Activated CD8-positive, alpha-beta T cell treated with anti-CD3 and anti-CD28 coated beads for 36 hours (primary cell): Measurements from ENCODE around the gene MAGEB3. TPM values are rescaled to one million over a fixed set of nuclear protein-coding genes. Genes with fewer than 3 reads are reported as not detected.

Source experiments
- ATAC-seq: fragments of 200-7000 bp; cut with Tn5 transposase; one replicate; pipeline ENCODE4 v1.10.0; 2021; ENCODE audit warnings: mild to moderate bottlenecking, moderate library complexity
- CTCF ChIA-PET: fragments of 350-600 bp; sonication (Branson Sonifier 250); formaldehyde crosslinking; loops from one replicate; lab custom pipeline; 2021; ENCODE audit warnings: antibody characterized with exemption; lab: Charles Lee
- POLR2A ChIA-PET: fragments of 350-600 bp; sonication (Branson Sonifier 250); formaldehyde crosslinking; loops from one replicate; lab custom pipeline; 2021; ENCODE audit warnings: antibody characterized with exemption; lab: Charles Lee
- DNase-seq: peaks from one replicate; pipeline ENCODE4 v3.0.0-alpha.2; 2020
- H3K27ac Mint-ChIP-seq: one replicate; pipeline ENCODE4 v1.8.0; 2021; ENCODE audit warnings: mild to moderate bottlenecking, mixed read lengths
- H3K27me3 Mint-ChIP-seq: one replicate; pipeline ENCODE4 v1.8.0; 2021; ENCODE audit warnings: mixed read lengths
- H3K36me3 Mint-ChIP-seq: one replicate; pipeline ENCODE4 v1.8.0; 2021; ENCODE audit warnings: low read depth, mixed read lengths
- H3K4me1 Mint-ChIP-seq: one replicate; pipeline ENCODE4 v1.8.0; 2021; ENCODE audit warnings: low read depth, mixed read lengths
- H3K4me3 Mint-ChIP-seq: one replicate; pipeline ENCODE4 v1.8.0; 2021; ENCODE audit warnings: mild to moderate bottlenecking, moderate library complexity, mixed read lengths
- H3K9me3 Mint-ChIP-seq: one replicate; pipeline ENCODE4 v1.8.0; 2021; ENCODE audit warnings: mixed read lengths
- CTCF ChIP-seq: fragments of 200-600 bp; IDR thresholded peaks from one replicate; pipeline ENCODE4 v1.8.0; 2022; ENCODE audit warnings: antibody characterized with exemption, mild to moderate bottlenecking
- intact Hi-C: fragments of 100-400 bp; cut with micrococcal nuclease; formaldehyde crosslinking; loops from one replicate; pipeline ENCODE4 v1.10.0; 2022
- total RNA-seq, 2 experiments: library from RNA; stranded (reverse); gene quantifications; one replicate each; pipeline ENCODE4 v1.2.3, GENCODE V29; 2021

Gene MAGEB3
- total RNA-seq, 2 experiments from 2014 or later = not detected

GRCh38 chrX:30253257-30253656, 22.8 kb downstream of the MAGEB3 start:
- H3K9me3 Mint-ChIP-seq = peaks cover 4% of the 10 kb centered on the region
- DNase-seq = no peak
- no peaks in the 10 kb centered on the region for H3K4me1 Mint-ChIP-seq
- no peak for ATAC-seq
- H3K27me3 Mint-ChIP-seq = no peaks in the 10 kb centered on the region
- no peaks in the 10 kb centered on the region for H3K36me3 Mint-ChIP-seq
- TF ChIP-seq CTCF = no peak
- ChIA-PET CTCF (no interaction called here), POLR2A (no interaction called here)
- no peak overlapping the region for H3K4me3 Mint-ChIP-seq
- H3K27ac Mint-ChIP-seq = no peak overlapping the region
- intact Hi-C loops = no loop called here

- H3K4me1 Mint-ChIP-seq = no peaks in the 10 kb centered on the region
- ATAC-seq = no peak
- H3K36me3 Mint-ChIP-seq = no peaks in the 10 kb centered on the region
- CTCF ChIA-PET = no interaction called here
- H3K27ac Mint-ChIP-seq = no peak overlapping the region
- TF ChIP-seq CTCF = no peak
- POLR2A ChIA-PET = no interaction called here
- no peaks in the 10 kb centered on the region for H3K27me3 Mint-ChIP-seq
- H3K4me3 Mint-ChIP-seq = no peak overlapping the region
- peaks cover 4% of the 10 kb centered on the region for H3K9me3 Mint-ChIP-seq
- intact Hi-C loops = no loop called here
- no peak for DNase-seq
These were observed 29.5 kb downstream of the MAGEB3 start for GRCh38 chrX:30259927-30260326.

- POLR2A ChIA-PET = no interaction called here
- ATAC-seq (no peak), DNase-seq (no peak)
- peaks cover 2% of the 10 kb centered on the region for H3K9me3 Mint-ChIP-seq
- CTCF ChIA-PET = no interaction called here
- intact Hi-C loops = no loop called here
- no peaks in the 10 kb centered on the region for H3K27me3 Mint-ChIP-seq
- no peak overlapping the region for H3K4me3 Mint-ChIP-seq
- H3K36me3 Mint-ChIP-seq = no peaks in the 10 kb centered on the region
- no peak overlapping the region for H3K27ac Mint-ChIP-seq
- TF ChIP-seq CTCF = no peak
- no peaks in the 10 kb centered on the region for H3K4me1 Mint-ChIP-seq
These were observed 30.6 kb downstream of the MAGEB3 start for GRCh38 chrX:30261012-30261411.

- no peaks in the 10 kb centered on the region for H3K36me3 Mint-ChIP-seq
- no peak overlapping the region for H3K27ac Mint-ChIP-seq
- ChIA-PET POLR2A (no interaction called here), CTCF (no interaction called here)
- H3K9me3 Mint-ChIP-seq = no peaks in the 10 kb centered on the region
- H3K27me3 Mint-ChIP-seq = no peaks in the 10 kb centered on the region
- intact Hi-C loops = no loop called here
- DNase-seq (no peak), ATAC-seq (no peak)
- no peaks in the 10 kb centered on the region for H3K4me1 Mint-ChIP-seq
- TF ChIP-seq CTCF = no peak
- no peak overlapping the region for H3K4me3 Mint-ChIP-seq
These were observed 32.3 kb downstream of the MAGEB3 start for GRCh38 chrX:30262763-30263162.

- ChIA-PET CTCF (no interaction called here), POLR2A (no interaction called here)
- Mint-ChIP-seq H3K36me3 (no peaks in the 10 kb centered on the region), H3K27me3 (no peaks in the 10 kb centered on the region), H3K27ac (no peak overlapping the region), H3K4me1 (no peaks in the 10 kb centered on the region), H3K4me3 (no peak overlapping the region), H3K9me3 (no peaks in the 10 kb centered on the region)
- TF ChIP-seq CTCF = no peak
- no peak for DNase-seq
- ATAC-seq = no peak
- intact Hi-C loops = no loop called here
These were observed 40.2 kb downstream of the MAGEB3 start for GRCh38 chrX:30270639-30271038.
